Muscle layer of duodenum (tissue), 2 donors: ENCODE results near the gene ABHD16B.

Source experiments
- H3K27ac ChIP-seq: one replicate; pipeline ENCODE4 v1.7.0; 2013; ENCODE audit warnings: mild to moderate bottlenecking, low read length
- H3K27me3 ChIP-seq: one replicate; pipeline ENCODE4 v1.7.0; 2013; ENCODE audit warnings: low read depth, mild to moderate bottlenecking, control low read depth, low read length
- H3K36me3 ChIP-seq, 2 donors: one replicate each; pipeline ENCODE4 v1.7.0; 2013; ENCODE audit warnings: low read length in 2 of 2, control low read depth in 1 of 2, mild to moderate bottlenecking in 1 of 2; ENCODE audit not compliant: insufficient read depth in 2 of 2, control insufficient read depth in 1 of 2
- H3K4me1 ChIP-seq, 2 donors: one replicate each; pipeline ENCODE4 v1.7.0; 2013; ENCODE audit warnings: low read length in 2 of 2, mild to moderate bottlenecking in 2 of 2, control low read depth in 1 of 2, moderate library complexity in 1 of 2; ENCODE audit not compliant: insufficient read depth in 2 of 2, control insufficient read depth in 1 of 2
- H3K4me3 ChIP-seq, 2 donors: one replicate each; pipeline ENCODE4 v1.7.0; 2013; ENCODE audit warnings: low read length in 2 of 2, low read depth in 1 of 2, mild to moderate bottlenecking in 1 of 2
- H3K9me3 ChIP-seq, 2 donors: one replicate each; pipeline ENCODE4 v1.7.0; 2013; ENCODE audit warnings: low read length in 2 of 2, control low read depth in 1 of 2, mild to moderate bottlenecking in 1 of 2; ENCODE audit not compliant: control insufficient read depth in 1 of 2
- donor health status: healthy.

The ABHD16B gene

GRCh38 chr20:63836458-63837344 is 24.6 kb upstream of the ABHD16B start:
- Histone ChIP-seq H3K27me3 (no peaks in the 10 kb centered on the region), H3K9me3 (no peaks in the 10 kb centered on the region), H3K4me3 (no peak overlapping the region), H3K4me1 (peaks cover 5 to 21% of the 10 kb centered on the region in 2 donors), H3K27ac (no peak overlapping the region), H3K36me3 (no peaks in the 10 kb centered on the region)

- Histone ChIP-seq H3K9me3 (no peaks in the 10 kb centered on the region), H3K36me3 (no peaks in the 10 kb centered on the region), H3K27me3 (peaks cover 3% of the 10 kb centered on the region), H3K27ac (no peak overlapping the region), H3K4me3 (no peak overlapping the region), H3K4me1 (peaks cover 5 to 13% of the 10 kb centered on the region in 2 donors)
These were observed 23.8 kb upstream of the ABHD16B start for GRCh38 chr20:63837479-63837878.

GRCh38 chr20:63839620-63840019 is 21.7 kb upstream of the ABHD16B start:
- H3K27me3 ChIP-seq: peaks cover 9% of the 10 kb centered on the region
- no peaks in the 10 kb centered on the region for H3K9me3 ChIP-seq
- no peak overlapping the region for H3K27ac ChIP-seq
- no peak overlapping the region for H3K4me3 ChIP-seq
- no peaks in the 10 kb centered on the region for H3K36me3 ChIP-seq
- peaks cover under 1 to 5% of the 10 kb centered on the region in 2 donors for H3K4me1 ChIP-seq

GRCh38 chr20:63840405-63840828 is 20.9 kb upstream of the ABHD16B start:
- peaks cover 10% of the 10 kb centered on the region for H3K27me3 ChIP-seq
- H3K9me3 ChIP-seq: no peaks in the 10 kb centered on the region
- H3K27ac ChIP-seq: no peak overlapping the region
- no peaks in the 10 kb centered on the region for H3K36me3 ChIP-seq
- peaks cover 0 to 1% of the 10 kb centered on the region in 2 donors for H3K4me1 ChIP-seq
- H3K4me3 ChIP-seq: no peak overlapping the region

- H3K9me3 ChIP-seq: no peaks in the 10 kb centered on the region
- H3K27me3 ChIP-seq: peaks cover 18% of the 10 kb centered on the region
- peaks cover 0 to 11% of the 10 kb centered on the region in 2 donors for H3K4me1 ChIP-seq
- H3K27ac ChIP-seq: no peak overlapping the region
- no peaks in the 10 kb centered on the region for H3K36me3 ChIP-seq
- H3K4me3 ChIP-seq: no peak overlapping the region
These were observed 19.0 kb upstream of the ABHD16B start for GRCh38 chr20:63842258-63842657.

GRCh38 chr20:63843222-63843621 is 18.1 kb upstream of the ABHD16B start:
- Histone ChIP-seq H3K36me3 (no peaks in the 10 kb centered on the region), H3K27me3 (peaks cover 18% of the 10 kb centered on the region)

GRCh38 chr20:63843778-63844177 is 17.5 kb upstream of the ABHD16B start:
- no peaks in the 10 kb centered on the region for H3K9me3 ChIP-seq
- no peaks in the 10 kb centered on the region for H3K36me3 ChIP-seq
- H3K4me1 ChIP-seq: peaks cover 0 to 16% of the 10 kb centered on the region in 2 donors
- H3K4me3 ChIP-seq: no peak overlapping the region
- peaks cover 18% of the 10 kb centered on the region for H3K27me3 ChIP-seq
- no peak overlapping the region for H3K27ac ChIP-seq

More at GRCh38 chr20:63843222-63843621, 18.1 kb upstream of the ABHD16B start:
- no peak overlapping the region for H3K4me3 ChIP-seq
- no peaks in the 10 kb centered on the region for H3K9me3 ChIP-seq
- H3K27ac ChIP-seq: no peak overlapping the region
- H3K4me1 ChIP-seq: peaks cover 0 to 16% of the 10 kb centered on the region in 2 donors

GRCh38 chr20:63844511-63844991 is 16.7 kb upstream of the ABHD16B start:
- H3K4me1 ChIP-seq: peaks cover 0 to 16% of the 10 kb centered on the region in 2 donors
- H3K27me3 ChIP-seq: peaks cover 18% of the 10 kb centered on the region
- H3K27ac ChIP-seq: no peak overlapping the region

GRCh38 chr20:63846128-63846771 is 15.0 kb upstream of the ABHD16B start:
- peaks cover 18% of the 10 kb centered on the region for H3K27me3 ChIP-seq
- H3K4me3 ChIP-seq: peak overlapping the region in 1 of 2 donors; percentile 45
- no peaks in the 10 kb centered on the region for H3K36me3 ChIP-seq
- no peaks in the 10 kb centered on the region for H3K9me3 ChIP-seq
- peaks cover 0 to 16% of the 10 kb centered on the region in 2 donors for H3K4me1 ChIP-seq
- no peak overlapping the region for H3K27ac ChIP-seq

More at GRCh38 chr20:63844511-63844991, 16.7 kb upstream of the ABHD16B start:
- no peaks in the 10 kb centered on the region for H3K36me3 ChIP-seq
- no peak overlapping the region for H3K4me3 ChIP-seq
- H3K9me3 ChIP-seq: no peaks in the 10 kb centered on the region

- Histone ChIP-seq H3K4me1 (peaks cover 0 to 16% of the 10 kb centered on the region in 2 donors), H3K27ac (no peak overlapping the region), H3K27me3 (peaks cover 18% of the 10 kb centered on the region), H3K36me3 (no peaks in the 10 kb centered on the region), H3K9me3 (no peaks in the 10 kb centered on the region), H3K4me3 (no peak overlapping the region)
These were observed 14.4 kb upstream of the ABHD16B start for GRCh38 chr20:63846888-63847236.

- H3K27ac ChIP-seq: no peak overlapping the region
- H3K9me3 ChIP-seq: no peaks in the 10 kb centered on the region
- no peak overlapping the region for H3K4me3 ChIP-seq
- H3K27me3 ChIP-seq: peaks cover 16% of the 10 kb centered on the region
- H3K4me1 ChIP-seq: peaks cover 0 to 16% of the 10 kb centered on the region in 2 donors
- no peaks in the 10 kb centered on the region for H3K36me3 ChIP-seq
These were observed 13.9 kb upstream of the ABHD16B start for GRCh38 chr20:63847237-63848002.
